H9 (cell line): ENCODE measurements around the gene NCAM2. TPM values are rescaled to one million over a fixed set of nuclear protein-coding genes. Genes with fewer than 3 reads are reported as not detected.

ENCODE experiments used
- DNase-seq: peaks from one replicate; pipeline ENCODE4 v3.0.0-alpha.2; 2017
- H2AFZ ChIP-seq: one replicate; pipeline ENCODE4 v1.6.1; 2013; ENCODE audit warnings: mild to moderate bottlenecking, low read length, control low read depth, moderate library complexity
- H2AK5ac ChIP-seq: 2 replicates; pipeline ENCODE4 v1.6.1; 2013; ENCODE audit warnings: low read length, control low read depth, mixed read lengths; ENCODE audit not compliant: insufficient read length
- H2BK120ac ChIP-seq: one replicate; pipeline ENCODE4 v1.6.1; 2013; ENCODE audit warnings: low read depth, mild to moderate bottlenecking, low read length, control low read depth, inconsistent platforms; ENCODE audit not compliant: poor library complexity, severe bottlenecking
- H2BK12ac ChIP-seq: 2 replicates; pipeline ENCODE4 v1.6.1; 2013; ENCODE audit warnings: low read length, control low read depth, mixed read lengths, low read depth; ENCODE audit not compliant: insufficient read length
- H2BK15ac ChIP-seq: 2 replicates; pipeline ENCODE4 v1.6.1; 2013; ENCODE audit warnings: low read depth, low read length, control low read depth
- H2BK20ac ChIP-seq: one replicate; pipeline ENCODE4 v1.6.1; 2013; ENCODE audit warnings: low read depth, mild to moderate bottlenecking, low read length, control low read depth, inconsistent platforms; ENCODE audit not compliant: poor library complexity, severe bottlenecking
- H2BK5ac ChIP-seq: 2 replicates; pipeline ENCODE4 v1.6.1; 2013; ENCODE audit warnings: low read length, control low read depth, mixed read lengths; ENCODE audit not compliant: insufficient read length
- H3K14ac ChIP-seq: 2 replicates; pipeline ENCODE4 v1.6.1; 2013; ENCODE audit warnings: low read length, control low read depth; ENCODE audit not compliant: insufficient read depth
- H3K18ac ChIP-seq: 2 replicates; pipeline ENCODE4 v1.6.1; 2013; ENCODE audit warnings: low read depth, mild to moderate bottlenecking, mixed read lengths, low read length, control low read depth; ENCODE audit not compliant: insufficient read length
- H3K23ac ChIP-seq: 2 replicates; pipeline ENCODE4 v1.6.1; 2013; ENCODE audit warnings: low read length, control low read depth, mixed read lengths, low read depth; ENCODE audit not compliant: insufficient read length
- H3K23me2 ChIP-seq: 2 replicates; pipeline ENCODE4 v1.6.1; 2013; ENCODE audit warnings: low read depth, mild to moderate bottlenecking, mixed read lengths, low read length, control low read depth; ENCODE audit not compliant: insufficient read length, poor library complexity, severe bottlenecking
- H3K27ac ChIP-seq: 2 replicates; pipeline ENCODE4 v1.5.1; 2013; ENCODE audit warnings: low read length, control low read depth, mixed read lengths, low read depth; ENCODE audit not compliant: insufficient read length
- H3K27me3 ChIP-seq: 2 replicates; pipeline ENCODE4 v1.6.1; 2013; ENCODE audit warnings: low read length, control low read depth, inconsistent platforms; ENCODE audit not compliant: insufficient read depth
- H3K4ac ChIP-seq: 2 replicates; pipeline ENCODE4 v1.6.1; 2013; ENCODE audit warnings: low read depth, mild to moderate bottlenecking, control low read depth, inconsistent platforms, low read length, moderate library complexity
- H3K4me1 ChIP-seq: 2 replicates; pipeline ENCODE4 v1.6.1; 2013; ENCODE audit warnings: low read length, control low read depth, inconsistent platforms; ENCODE audit not compliant: insufficient read depth
- H3K4me2 ChIP-seq: 2 replicates; pipeline ENCODE4 v1.6.1; 2013; ENCODE audit warnings: low read length, control low read depth, mixed read lengths; ENCODE audit not compliant: insufficient read length, insufficient read depth
- H3K56ac ChIP-seq: 2 replicates; pipeline ENCODE4 v1.6.1; 2013; ENCODE audit warnings: low read depth, mild to moderate bottlenecking, mixed read lengths, low read length, control low read depth; ENCODE audit not compliant: insufficient read length
- H3K79me1 ChIP-seq: 2 replicates; pipeline ENCODE4 v1.6.1; 2013; ENCODE audit warnings: low read depth, mild to moderate bottlenecking, moderate library complexity, low read length, control low read depth, inconsistent platforms; ENCODE audit not compliant: insufficient read depth, poor library complexity, severe bottlenecking
- H3K79me2 ChIP-seq: 2 replicates; pipeline ENCODE4 v1.6.1; 2013; ENCODE audit warnings: low read length, control low read depth, inconsistent platforms; ENCODE audit not compliant: insufficient read depth
- H3K9ac ChIP-seq: 2 replicates; pipeline ENCODE4 v1.6.1; 2013; ENCODE audit warnings: low read length, control low read depth, mixed read lengths; ENCODE audit not compliant: insufficient read length; ENCODE audit errors: extremely low read depth
- H3K9me3 ChIP-seq: one replicate; pipeline ENCODE4 v1.6.1; 2013; ENCODE audit warnings: low read depth, low read length, inconsistent platforms; ENCODE audit not compliant: control insufficient read depth
- H3T11ph ChIP-seq: one replicate; pipeline ENCODE4 v1.6.1; 2013; ENCODE audit warnings: mild to moderate bottlenecking, low read length, control low read depth, inconsistent platforms
- H4K20me1 ChIP-seq: one replicate; pipeline ENCODE4 v1.6.1; 2013; ENCODE audit not compliant: control insufficient read depth, insufficient read length, insufficient read depth
- H4K5ac ChIP-seq: 2 replicates; pipeline ENCODE4 v1.6.1; 2013; ENCODE audit warnings: low read depth, mild to moderate bottlenecking, mixed read lengths, low read length, control low read depth; ENCODE audit not compliant: insufficient read length
- H4K8ac ChIP-seq: replicated peaks from 2 replicates; pipeline ENCODE4 v1.6.1; 2013; ENCODE audit warnings: low read length, control low read depth, mixed read lengths, low read depth; ENCODE audit not compliant: insufficient read length
- H4K91ac ChIP-seq: 2 replicates; pipeline ENCODE4 v1.6.1; 2013; ENCODE audit warnings: low read depth, mild to moderate bottlenecking, moderate library complexity, mixed read lengths, low read length, control low read depth; ENCODE audit not compliant: insufficient read length
- H3K27ac Mint-ChIP-seq, 3 experiments: 2 replicates in 2 of 3; 3 replicates in 1 of 3; pipeline ENCODE4 v1.8.0; 2020 to 2021; ENCODE audit warnings: mixed read lengths in 3 of 3, mild to moderate bottlenecking in 1 of 3, moderate library complexity in 1 of 3
- H3K27me3 Mint-ChIP-seq: 2 replicates; pipeline ENCODE4 v1.8.0; 2021; ENCODE audit warnings: low read depth, mild to moderate bottlenecking, moderate library complexity, mixed read lengths
- H3K36me3 Mint-ChIP-seq, 3 experiments: 2 replicates in 2 of 3; 3 replicates in 1 of 3; pipeline ENCODE4 v1.8.0; 2020 to 2021; ENCODE audit warnings: low read depth in 3 of 3, mixed read lengths in 3 of 3; ENCODE audit not compliant: insufficient read depth in 1 of 3
- H3K4me1 Mint-ChIP-seq, 2 experiments: 2 replicates each; pipeline ENCODE4 v1.8.0; 2020; ENCODE audit warnings: mixed read lengths in 2 of 2
- H3K4me3 Mint-ChIP-seq, 2 experiments: 2 replicates in 1 of 2; 3 replicates in 1 of 2; pipeline ENCODE4 v1.8.0; 2020 to 2021; ENCODE audit warnings: mild to moderate bottlenecking in 2 of 2, mixed read lengths in 2 of 2, moderate library complexity in 1 of 2
- H3K9me3 Mint-ChIP-seq, 2 experiments: 2 replicates in 1 of 2; 3 replicates in 1 of 2; pipeline ENCODE4 v1.8.0; 2020; ENCODE audit warnings: mild to moderate bottlenecking in 2 of 2, mixed read lengths in 2 of 2, moderate library complexity in 1 of 2
- CTCF ChIP-seq: fragments of 200-600 bp; sonication (generic); conservative IDR thresholded peaks from 3 replicates; pipeline ENCODE4 v1.8.0; 2021; ENCODE audit warnings: antibody characterized with exemption, mild to moderate bottlenecking
- WGBS: extraction: QIAGEN DNeasy Blood & Tissue Kit; methylation state at CpG from one replicate; pipeline ENCODE4 v1.1.7; 2013; ENCODE audit warnings: missing lambda C conversion rate, low lambda C conversion rate, mixed read lengths; ENCODE audit not compliant: insufficient read length; ENCODE audit errors: extremely low coverage; 5-methylcytosine and 5-hydroxymethylcytosine counted together
- total RNA-seq: library from RNA; stranded (reverse); gene quantifications from 2 replicates; pipeline ENCODE4 v1.2.1, GENCODE V29; 2021

NCAM2 gene
- total RNA-seq, 1 experiment from 2014 or later: 2.2 TPM

GRCh38 chr21:21051109-21052055, 53.2 kb downstream of the NCAM2 start:
- no peak overlapping the region for H2BK15ac ChIP-seq
- no peaks in the 10 kb centered on the region for H3K9me3 ChIP-seq
- H3K79me2 ChIP-seq: no peaks in the 10 kb centered on the region
- H4K5ac ChIP-seq: no peak overlapping the region
- no peaks in the 10 kb centered on the region for H3K9me3 Mint-ChIP-seq
- H3K9ac ChIP-seq: no peak overlapping the region
- H2BK20ac ChIP-seq: no peak overlapping the region
- WGBS: no CpG with 5 or more reads among the region's 4 CpGs
- H3K4me1 Mint-ChIP-seq: peaks cover 32 to 38% of the 10 kb centered on the region in 2 experiments
- H3T11ph ChIP-seq: no peak overlapping the region
- no peak overlapping the region for H2AFZ ChIP-seq
- no peak overlapping the region for H2BK12ac ChIP-seq
- no peak overlapping the region for H2BK5ac ChIP-seq
- no peaks in the 10 kb centered on the region for H3K23me2 ChIP-seq
- no peak overlapping the region for H3K14ac ChIP-seq
- H3K27ac Mint-ChIP-seq: no peak overlapping the region
- no peak for DNase-seq
- H3K79me1 ChIP-seq: no peaks in the 10 kb centered on the region
- no peaks in the 10 kb centered on the region; a peak in 1 of 7 replicates for H3K36me3 Mint-ChIP-seq
- no peaks in the 10 kb centered on the region for H3K27me3 Mint-ChIP-seq
- no peak overlapping the region for H3K56ac ChIP-seq
- no peak overlapping the region for H4K91ac ChIP-seq
- H4K8ac ChIP-seq: no peak overlapping the region
- no peaks in the 10 kb centered on the region for H3K27me3 ChIP-seq
- H3K4ac ChIP-seq: no peak overlapping the region
- no peak overlapping the region for H3K23ac ChIP-seq
- H3K18ac ChIP-seq: no peak overlapping the region
- no peak overlapping the region for H3K4me2 ChIP-seq
- no peak overlapping the region for H2BK120ac ChIP-seq
- H2AK5ac ChIP-seq: no peak overlapping the region
- no peaks in the 10 kb centered on the region for H4K20me1 ChIP-seq
- no peak overlapping the region for H3K4me3 Mint-ChIP-seq
- no peaks in the 10 kb centered on the region for H3K4me1 ChIP-seq
- TF ChIP-seq CTCF: no peak
- H3K27ac ChIP-seq: no peak overlapping the region
